GM12878 (cell line): ENCODE data around the gene AAMP. TPM values are rescaled to one million over a fixed set of nuclear protein-coding genes. Genes with fewer than 3 reads are reported as not detected.

ENCODE experiments used
- ATAC-seq: fragments of 200-7000 bp; cut with Tn5 transposase; 3 replicates; pipeline ENCODE4 v1.9.1; 2020; ENCODE audit warnings: mild to moderate bottlenecking, moderate library complexity
- BruUV-seq: library from RNA; stranded (reverse); fragments of 400-500 nt; replicated peaks from 2 replicates; lab custom pipeline; 2021; lab: Mats Ljungman, UMichigan
- CTCF ChIA-PET: fragments of 300-600 bp; sonication (Branson Sonifier 250); formaldehyde crosslinking; extraction: SDS; loops from one replicate; lab custom pipeline; 2021; ENCODE audit warnings: inconsistent platforms; lab: Yijun Ruan, JAX
- POLR2A ChIA-PET: fragments of 350-600 bp; formaldehyde crosslinking; extraction: SDS; loops from one replicate; lab custom pipeline; 2021; ENCODE audit warnings: inconsistent platforms; lab: Charles Lee
- RAD21 ChIA-PET: fragments of 300-600 bp; sonication (Branson Sonifier 250); formaldehyde crosslinking; loops from one replicate; lab custom pipeline; 2023; ENCODE audit warnings: antibody characterized with exemption; ENCODE audit not compliant: unreplicated experiment; lab: Charles Lee
- SMC1A ChIA-PET: fragments of 300-600 bp; sonication (Branson Sonifier 250); formaldehyde crosslinking; loops from one replicate; lab custom pipeline; 2023; ENCODE audit not compliant: unreplicated experiment, uncharacterized antibody; lab: Charles Lee
- DNase-seq: peaks from one replicate; pipeline ENCODE4 v3.0.0-alpha.2; 2011; ENCODE audit warnings: low read depth, low spot score
- FAIRE-seq: peaks from 3 replicates; lab custom pipeline; 2011; peaks lifted over from hg19 to GRCh38; lab: Jason Lieb, UNC
- H2AFZ ChIP-seq: 2 replicates; pipeline ENCODE4 v1.6.0; 2011; ENCODE audit warnings: low read depth, low read length, control low read depth; ENCODE audit not compliant: control insufficient read depth
- H3K27ac ChIP-seq: 2 replicates; pipeline ENCODE4 v1.5.1; 2011; ENCODE audit warnings: control low read depth; ENCODE audit not compliant: control insufficient read depth, insufficient read depth
- H3K27me3 ChIP-seq, 2 experiments: replicated peaks in 1 of 2; 2 replicates each; pipeline versions ENCODE4 v1.6.0 to v1.6.1; 2011; ENCODE audit warnings: low read length in 1 of 2; ENCODE audit not compliant: control insufficient read depth in 2 of 2, insufficient read depth in 2 of 2
- H3K36me3 ChIP-seq, 2 experiments: 2 replicates each; pipeline ENCODE4 v1.5.1; 2011; ENCODE audit warnings: low read length in 1 of 2; ENCODE audit not compliant: control insufficient read depth in 2 of 2, insufficient read depth in 2 of 2
- H3K4me1 ChIP-seq: 2 replicates; pipeline ENCODE4 v1.6.1; 2011; ENCODE audit warnings: mild to moderate bottlenecking, low read length, moderate library complexity, mixed read lengths; ENCODE audit not compliant: control insufficient read depth, insufficient read depth
- H3K4me2 ChIP-seq: 2 replicates; pipeline ENCODE4 v1.6.0; 2011; ENCODE audit warnings: control low read depth; ENCODE audit not compliant: control insufficient read depth, insufficient read depth
- H3K4me3 ChIP-seq: fragments of 200-600 bp; sonication (generic); 2 replicates; pipeline ENCODE4 v1.5.1; 2016
- H3K79me2 ChIP-seq: 2 replicates; pipeline ENCODE4 v1.6.0; 2011; ENCODE audit warnings: low read length; ENCODE audit not compliant: control insufficient read depth, insufficient read depth
- H3K9ac ChIP-seq: 2 replicates; pipeline ENCODE4 v1.8.0; 2011; ENCODE audit warnings: low read length, control low read depth, mixed read lengths; ENCODE audit not compliant: control insufficient read depth, insufficient read depth
- H3K9me3 ChIP-seq: replicated peaks from 3 replicates; pipeline ENCODE4 v1.5.1; 2011; ENCODE audit warnings: mild to moderate bottlenecking, low read length; ENCODE audit not compliant: control insufficient read depth, insufficient read depth
- H4K20me1 ChIP-seq: 2 replicates; pipeline ENCODE4 v1.6.0; 2011; ENCODE audit not compliant: control insufficient read depth, insufficient read depth
- PML ChIP-seq: IDR thresholded peaks from 2 replicates; pipeline ENCODE4 v1.6.1; 2012; ENCODE audit warnings: low read length, inconsistent platforms
- ZNF24 ChIP-seq: fragments of 450-650 bp; IDR thresholded peaks from 2 replicates; pipeline ENCODE4 v1.6.1; 2017; ENCODE audit warnings: antibody characterized with exemption, mild to moderate bottlenecking
- WGBS: methylation state at CpG from one replicate; pipeline ENCODE4 v1.1.6; 2016; ENCODE audit warnings: low lambda C conversion rate; ENCODE audit not compliant: insufficient replicate concordance, insufficient coverage; ENCODE audit errors: missing lambda C conversion rate; 5-methylcytosine and 5-hydroxymethylcytosine counted together
- in situ Hi-C: fragments of 300-500 bp; cut with MboI; formaldehyde crosslinking; loops from 9 replicates; pipeline ENCODE4 v1.14.3; 2018; ENCODE audit warnings: mixed read lengths
- intact Hi-C: fragments of 100-400 bp; cut with micrococcal nuclease; formaldehyde crosslinking; loops from one replicate; pipeline ENCODE4 v1.14.2; 2022; ENCODE audit not compliant: unreplicated experiment
- polyA plus RNA-seq, 11 experiments: library from polyadenylated mRNA; depleted of rRNA in 4 of 11; unstranded in 6 of 11; stranded (reverse) in 5 of 11; fragments of >200 nt; fragmentation: Nextera tagmentation in 4 of 11; fragmentation: Illumina TruSeq in 1 of 11; extraction: Ambion mirVana in 4 of 11; extraction: Trizol in 1 of 11; gene quantifications; 1 replicate in 1 of 11; 2 replicates in 10 of 11; pipeline versions ENCODE4 v1.2.1 to v1.2.3, GENCODE V29; 2011 to 2016; ENCODE audit warnings: inconsistent platforms in 2 of 11, missing spikeins in 2 of 11, low read depth in 1 of 11
- total RNA-seq, 4 experiments: library from RNA; depleted of rRNA in 3 of 4; stranded (reverse); fragments of >200 nt in 3 of 4; fragmentation: Illumina TruSeq in 1 of 4; extraction: Trizol in 1 of 4; gene quantifications; 2 replicates each; pipeline versions ENCODE4 v1.2.1 to v1.2.3, GENCODE V29; 2013 to 2021
- TF ChIP-seq, protein P1 (sequence below): fragments of 450-650 bp; IDR thresholded peaks from 2 replicates; pipeline ENCODE4 v1.6.1; 2017; ENCODE audit warnings: low read depth, mild to moderate bottlenecking, moderate library complexity
- TF ChIP-seq, protein P2 (sequence below): IDR thresholded peaks from 2 replicates; pipeline ENCODE4 v1.6.1; 2011; ENCODE audit warnings: borderline replicate concordance, low read depth, mild to moderate bottlenecking, moderate library complexity, low read length; ENCODE audit not compliant: insufficient read depth, poor library complexity, severe bottlenecking

The AAMP gene
- total and polyA plus RNA-seq, 10 of the 15 experiments (the other 5 are each of a cell fraction or from before 2014, with no cell fraction given) = 4.4 to 140 (median 81.9) TPM

GRCh38 chr2:218256612-218257350 lies 13.2 kb downstream of the AAMP start:
- peaks cover 28% of the 10 kb centered on the region for H3K4me1 ChIP-seq
- no peak overlapping the region for H3K4me2 ChIP-seq
- ATAC-seq = peak; percentile 8
- peaks cover 19 to 33% of the 10 kb centered on the region in 2 experiments for H3K36me3 ChIP-seq
- no peak overlapping the region for H2AFZ ChIP-seq
- intact Hi-C loops (loop anchor here (1.0 to 5.0 kb wide), 2 partner anchors 70 to 89 kb away; partner anchors contain the start of gene CXCR1), in situ Hi-C loops (loop anchor here (5.0 kb wide), 1 partner anchor 69 kb away; no protein-coding TSS in a partner anchor)
- H4K20me1 ChIP-seq = no peaks in the 10 kb centered on the region
- no TSS peak for BruUV-seq
- no peak for FAIRE-seq
- no peak for TF ChIP-seq ZNF24
- TF ChIP-seq PML = 0 out of 2 replicates have a peak, but pooled peaks have one; percentile 14
- ChIA-PET CTCF (interaction anchor here (0.6 to 3.6 kb wide), 28 partner anchors 8 to 1445 kb away, joined by 3 to 25 read pairs (median 4); partner anchors contain the start of genes AAMP, ARPC2, CXCR1 and PNKD), RAD21 (interaction anchor here (0.6 to 2.0 kb wide), 10 partner anchors 13 to 99 kb away, joined by 3 to 14 read pairs (median 3); partner anchors contain the start of genes AAMP and PNKD), POLR2A (interaction anchor here (0.6 to 2.5 kb wide), 6 partner anchors 11 to 71 kb away, joined by 3 to 19 read pairs (median 4); partner anchors contain the start of genes AAMP and PNKD), SMC1A (interaction anchor here (0.9 to 3.2 kb wide), 13 partner anchors 10 to 75 kb away, joined by 3 to 21 read pairs (median 4); partner anchors contain the start of gene ARPC2)
- H3K27me3 ChIP-seq = no peaks in the 10 kb centered on the region
- no peak overlapping the region for H3K4me3 ChIP-seq
- no peak overlapping the region for H3K9ac ChIP-seq
- no peaks in the 10 kb centered on the region for H3K79me2 ChIP-seq
- H3K27ac ChIP-seq = peak overlapping the region; percentile 31
- H3K9me3 ChIP-seq = no peaks in the 10 kb centered on the region
- 69% methylated on average over 13 of the region's 13 CpGs for WGBS
- DNase-seq = no peak

- H2AFZ ChIP-seq = no peak overlapping the region
- in situ Hi-C loops = loop anchor here (5.0 kb wide), 1 partner anchor 68 kb away; no protein-coding TSS in a partner anchor
- no peaks in the 10 kb centered on the region for H4K20me1 ChIP-seq
- H3K27me3 ChIP-seq = no peaks in the 10 kb centered on the region
- ChIA-PET RAD21 (no interaction called here), CTCF (interaction anchor here (0.7 to 3.0 kb wide), 7 partner anchors 15 to 87 kb away, joined by 3 to 22 read pairs (median 3); partner anchors contain the start of genes AAMP, ARPC2 and PNKD), POLR2A (no interaction called here), SMC1A (interaction anchor here (0.7 to 2.7 kb wide), 6 partner anchors 17 to 901 kb away, joined by 3 to 21 read pairs (median 3); no protein-coding TSS in a partner anchor)
- H3K27ac ChIP-seq = no peak overlapping the region
- no peaks in the 10 kb centered on the region for H3K79me2 ChIP-seq
- peaks cover 25 to 46% of the 10 kb centered on the region in 2 experiments for H3K36me3 ChIP-seq
- 47% methylated on average over 6 of the region's 6 CpGs for WGBS
- intact Hi-C loops = loop anchor here (5.0 kb wide), 1 partner anchor 88 kb away; the partner anchor contains the start of gene CXCR1
- FAIRE-seq (no peak), DNase-seq (no peak), ATAC-seq (no peak)
- no peak overlapping the region for H3K4me3 ChIP-seq
- no peaks in the 10 kb centered on the region for H3K9me3 ChIP-seq
- no TSS peak for BruUV-seq
- H3K4me2 ChIP-seq = no peak overlapping the region
- H3K4me1 ChIP-seq = peaks cover 20% of the 10 kb centered on the region
- TF ChIP-seq, protein P1, sequence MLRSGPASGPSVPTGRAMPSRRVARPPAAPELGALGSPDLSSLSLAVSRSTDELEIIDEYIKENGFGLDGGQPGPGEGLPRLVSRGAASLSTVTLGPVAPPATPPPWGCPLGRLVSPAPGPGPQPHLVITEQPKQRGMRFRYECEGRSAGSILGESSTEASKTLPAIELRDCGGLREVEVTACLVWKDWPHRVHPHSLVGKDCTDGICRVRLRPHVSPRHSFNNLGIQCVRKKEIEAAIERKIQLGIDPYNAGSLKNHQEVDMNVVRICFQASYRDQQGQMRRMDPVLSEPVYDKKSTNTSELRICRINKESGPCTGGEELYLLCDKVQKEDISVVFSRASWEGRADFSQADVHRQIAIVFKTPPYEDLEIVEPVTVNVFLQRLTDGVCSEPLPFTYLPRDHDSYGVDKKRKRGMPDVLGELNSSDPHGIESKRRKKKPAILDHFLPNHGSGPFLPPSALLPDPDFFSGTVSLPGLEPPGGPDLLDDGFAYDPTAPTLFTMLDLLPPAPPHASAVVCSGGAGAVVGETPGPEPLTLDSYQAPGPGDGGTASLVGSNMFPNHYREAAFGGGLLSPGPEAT = no peak
- TF ChIP-seq, protein P2, sequence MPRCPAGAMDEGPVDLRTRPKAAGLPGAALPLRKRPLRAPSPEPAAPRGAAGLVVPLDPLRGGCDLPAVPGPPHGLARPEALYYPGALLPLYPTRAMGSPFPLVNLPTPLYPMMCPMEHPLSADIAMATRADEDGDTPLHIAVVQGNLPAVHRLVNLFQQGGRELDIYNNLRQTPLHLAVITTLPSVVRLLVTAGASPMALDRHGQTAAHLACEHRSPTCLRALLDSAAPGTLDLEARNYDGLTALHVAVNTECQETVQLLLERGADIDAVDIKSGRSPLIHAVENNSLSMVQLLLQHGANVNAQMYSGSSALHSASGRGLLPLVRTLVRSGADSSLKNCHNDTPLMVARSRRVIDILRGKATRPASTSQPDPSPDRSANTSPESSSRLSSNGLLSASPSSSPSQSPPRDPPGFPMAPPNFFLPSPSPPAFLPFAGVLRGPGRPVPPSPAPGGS = peak; percentile 33
- no peak overlapping the region for H3K9ac ChIP-seq
Measured at GRCh38 chr2:218255446-218255845, 14.5 kb downstream of the AAMP start.
